NCI-H1930 (cell line): Measurements from ENCODE around the gene PTGES3L.
"Not testable (repeated sequence)": the region's sequence is repeated elsewhere in the genome, so short reads cannot be mapped to it uniquely, and the experiment has no call there.

ENCODE experiments used
- DNase-seq, 2 experiments: peaks; one replicate each; lab custom pipeline; 2025; lab: John Stamatoyannopoulos, UW

PTGES3L gene

DNA sequence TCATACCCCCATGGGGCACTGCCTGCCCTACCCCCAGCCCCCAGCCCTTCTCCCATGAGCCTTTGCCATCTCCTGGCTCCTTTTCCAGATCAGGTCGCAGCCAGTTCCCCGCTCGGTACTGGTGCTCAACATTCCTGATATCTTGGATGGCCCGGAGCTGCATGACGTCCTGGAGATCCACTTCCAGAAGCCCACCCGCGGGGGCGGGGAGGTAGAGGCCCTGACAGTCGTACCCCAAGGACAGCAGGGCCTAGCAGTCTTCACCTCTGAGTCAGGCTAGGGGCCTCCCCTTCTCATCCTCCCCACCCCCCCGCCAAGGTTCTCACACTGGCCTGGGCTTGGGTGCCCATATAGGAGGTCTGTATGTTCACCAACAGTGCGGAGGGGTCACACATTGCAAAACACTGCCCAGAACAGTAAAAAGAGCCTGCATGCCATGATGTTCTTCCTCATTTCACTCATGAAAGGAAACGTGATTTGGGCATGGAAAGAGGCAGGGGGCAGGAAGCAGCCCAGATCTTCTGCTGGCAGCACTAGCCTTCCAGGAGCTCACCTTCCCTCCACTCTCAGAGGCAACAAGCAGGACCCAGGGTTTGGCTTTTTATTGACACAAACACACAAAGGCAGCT is 34.3 kb upstream of the PTGES3L start:
- DNase-seq: no peak

DNA sequence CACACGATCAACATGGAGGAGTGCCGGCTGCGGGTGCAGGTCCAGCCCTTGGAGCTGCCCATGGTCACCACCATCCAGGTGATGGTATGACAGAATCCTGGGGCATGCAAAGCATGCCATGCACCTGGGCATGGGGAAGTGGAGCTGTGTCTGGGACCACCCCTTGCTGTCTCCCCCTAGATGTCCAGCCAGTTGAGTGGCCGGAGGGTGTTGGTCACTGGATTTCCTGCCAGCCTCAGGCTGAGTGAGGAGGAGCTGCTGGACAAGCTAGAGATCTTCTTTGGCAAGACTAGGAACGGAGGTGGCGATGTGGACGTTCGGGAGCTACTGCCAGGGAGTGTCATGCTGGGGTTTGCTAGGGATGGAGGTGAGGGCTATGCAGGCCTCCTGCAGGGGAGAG is 33.4 kb upstream of the PTGES3L start:
- DNase-seq: no peak

DNA sequence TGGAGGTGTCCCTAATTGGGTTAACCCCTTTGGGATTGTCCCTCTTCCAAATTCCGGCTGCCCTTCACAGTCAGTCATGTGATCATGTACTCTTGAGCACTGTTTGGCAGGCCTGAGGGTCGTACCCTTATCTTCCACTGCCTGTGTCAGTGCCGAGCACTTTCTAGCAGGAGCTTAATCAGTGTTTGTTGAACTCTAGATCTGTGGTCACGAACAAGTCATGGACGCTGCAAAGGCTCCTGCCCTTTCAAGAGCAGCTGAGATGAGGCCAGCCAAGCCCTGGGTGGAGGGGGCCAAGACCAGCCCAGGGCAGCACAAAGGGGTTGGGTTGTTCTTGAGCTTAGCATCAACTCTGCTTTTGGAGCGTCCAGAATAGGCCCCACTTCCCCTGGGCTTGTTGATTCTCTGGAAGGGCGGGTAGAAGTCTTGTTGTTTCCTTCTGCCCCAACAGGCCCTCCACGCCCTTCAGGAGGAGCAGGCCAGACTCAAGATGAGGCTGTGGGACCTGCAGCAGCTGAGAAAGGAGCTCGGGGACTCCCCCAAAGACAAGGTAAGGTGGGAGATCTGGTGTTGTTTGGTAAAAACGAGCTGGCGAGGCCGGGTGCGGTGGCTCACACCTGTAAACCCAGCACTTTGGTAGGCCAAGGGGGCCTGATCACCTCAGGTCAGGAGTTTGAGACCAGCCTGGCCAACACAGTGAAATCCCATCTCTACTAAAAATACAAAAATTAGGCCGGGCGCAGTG is 32.0 kb upstream of the PTGES3L start:
- DNase-seq: no peak

DNA sequence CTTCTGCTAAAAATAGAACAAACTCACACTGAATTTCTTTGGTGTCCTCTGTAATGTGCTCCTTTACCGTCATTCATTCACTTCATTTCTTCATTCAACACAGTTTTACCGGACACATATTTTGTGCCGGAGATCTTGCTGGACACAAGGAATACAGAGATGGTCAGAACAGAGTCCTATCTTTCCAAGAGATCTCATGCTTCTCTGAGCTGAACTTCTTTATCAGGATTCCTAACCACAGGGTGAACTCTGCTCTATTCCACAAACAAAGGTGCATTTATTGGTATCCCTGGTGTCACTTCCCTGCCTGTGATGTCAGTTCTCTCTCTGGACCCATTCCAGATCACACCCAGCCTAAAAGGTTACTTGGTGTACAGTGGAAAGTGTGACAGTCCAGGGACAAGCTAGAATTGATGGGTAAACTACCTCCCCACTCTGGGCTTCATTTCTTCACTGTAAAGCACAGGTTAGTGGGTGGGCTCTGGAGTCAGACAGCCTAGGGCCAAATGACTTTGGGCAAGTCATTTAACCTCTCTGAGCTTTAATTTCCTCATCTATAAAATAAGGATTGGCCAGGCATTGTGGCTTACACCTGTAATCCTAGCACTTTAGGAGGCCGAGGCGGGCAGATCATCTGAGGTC is 30.9 kb upstream of the PTGES3L start:
- no peak for DNase-seq

DNA sequence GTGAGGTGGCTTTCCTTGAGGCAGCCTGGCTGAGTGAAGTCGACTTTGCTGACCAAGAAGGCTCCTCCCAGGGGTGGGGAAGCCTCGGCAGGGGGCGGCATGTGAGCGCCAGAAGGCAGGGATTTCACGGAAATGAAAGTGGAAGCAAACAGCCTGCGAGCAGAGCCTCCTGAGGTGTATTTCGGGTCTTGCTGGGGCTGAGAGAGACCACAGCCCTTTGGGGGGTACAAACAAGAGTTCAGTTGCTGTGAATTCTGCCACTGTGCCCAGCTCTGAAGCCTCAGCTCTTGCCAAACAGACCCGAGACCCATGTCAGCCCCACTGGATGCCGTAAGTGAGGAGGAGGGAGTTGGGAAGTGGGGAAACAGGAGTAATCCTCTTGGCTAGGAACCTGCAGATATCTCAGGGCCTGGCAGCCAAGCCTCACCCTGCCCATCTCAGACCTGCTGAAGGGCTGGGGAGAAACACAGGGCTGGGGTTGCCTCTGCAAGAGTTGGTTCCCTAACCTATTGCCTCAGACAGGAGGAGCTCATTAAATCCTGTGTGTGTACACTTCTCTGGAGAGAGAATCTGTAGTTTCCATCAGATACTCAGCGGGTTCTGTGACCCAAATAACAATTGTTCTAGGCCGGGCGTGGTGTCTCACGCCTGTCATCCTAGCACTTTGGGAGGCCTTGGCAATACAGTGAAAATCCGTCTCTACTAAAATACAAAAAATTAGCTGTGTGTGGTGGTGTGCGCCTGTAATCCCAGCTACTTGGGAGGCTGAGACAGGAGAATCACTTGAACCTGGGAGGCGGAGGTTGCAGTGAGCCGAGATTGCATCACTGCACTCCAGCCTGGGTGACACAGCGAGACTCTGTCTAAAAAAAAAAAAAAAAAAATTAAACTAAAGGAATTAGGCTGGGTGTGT is 27.0 kb upstream of the PTGES3L start, which contains the start of gene IFI35:
IFI35 (plus strand) TSS at position 146 of the 913 bp plus-strand sequence; CDS start at position 310, 164 bp downstream.
- DNase-seq: no peak

DNA sequence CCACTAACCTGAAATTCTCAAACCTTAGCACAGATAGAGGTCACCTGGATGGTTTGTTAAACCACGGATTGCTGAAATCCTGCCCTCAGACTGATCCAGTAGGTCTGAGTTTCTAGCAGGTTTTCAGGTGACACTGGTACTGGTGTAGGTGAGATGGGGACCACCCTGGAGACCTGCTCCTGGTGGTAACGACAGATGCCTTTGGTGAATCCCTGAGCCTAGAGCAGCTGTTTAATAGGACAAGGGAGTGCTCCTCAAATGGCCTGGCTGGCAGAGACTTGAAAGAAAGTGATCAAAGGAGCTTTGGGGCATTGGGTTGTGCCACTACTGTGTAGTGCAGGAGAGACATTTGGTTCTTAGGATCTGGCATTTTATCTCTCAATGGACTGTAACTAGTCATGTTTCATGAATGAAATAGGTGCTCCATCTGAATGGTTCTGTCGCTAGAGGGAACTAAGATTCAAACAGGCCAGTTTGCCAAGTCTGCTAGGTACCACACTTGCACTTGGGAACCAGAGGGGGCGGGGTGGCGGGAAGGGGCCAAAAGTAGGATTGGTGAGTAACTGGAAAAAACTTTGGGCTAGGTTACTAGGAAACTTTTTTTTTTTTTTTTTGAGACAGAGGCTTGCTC is 23.8 kb upstream of the PTGES3L start:
- no peak for DNase-seq

DNA sequence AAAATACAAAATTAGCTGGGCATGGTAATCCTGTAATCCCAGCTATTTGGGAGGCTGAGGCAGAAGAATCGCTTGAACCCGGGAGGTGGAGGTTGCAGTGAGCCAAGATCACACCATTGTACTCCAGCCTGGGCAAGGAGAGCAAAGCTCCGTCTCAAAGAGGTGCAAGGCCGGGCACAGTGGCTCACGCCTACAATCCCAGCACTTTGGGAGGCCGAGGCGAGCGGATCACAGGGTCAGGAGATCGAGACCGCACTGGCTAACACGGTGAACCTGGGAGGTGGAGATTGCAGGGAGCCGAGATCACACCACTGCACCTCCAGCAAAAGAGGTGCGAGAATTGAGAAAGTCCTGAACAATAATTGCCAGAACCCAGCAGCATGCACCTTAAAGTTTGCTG is 21.0 kb upstream of the PTGES3L start:
- DNase-seq: not testable (repeated sequence)

DNA sequence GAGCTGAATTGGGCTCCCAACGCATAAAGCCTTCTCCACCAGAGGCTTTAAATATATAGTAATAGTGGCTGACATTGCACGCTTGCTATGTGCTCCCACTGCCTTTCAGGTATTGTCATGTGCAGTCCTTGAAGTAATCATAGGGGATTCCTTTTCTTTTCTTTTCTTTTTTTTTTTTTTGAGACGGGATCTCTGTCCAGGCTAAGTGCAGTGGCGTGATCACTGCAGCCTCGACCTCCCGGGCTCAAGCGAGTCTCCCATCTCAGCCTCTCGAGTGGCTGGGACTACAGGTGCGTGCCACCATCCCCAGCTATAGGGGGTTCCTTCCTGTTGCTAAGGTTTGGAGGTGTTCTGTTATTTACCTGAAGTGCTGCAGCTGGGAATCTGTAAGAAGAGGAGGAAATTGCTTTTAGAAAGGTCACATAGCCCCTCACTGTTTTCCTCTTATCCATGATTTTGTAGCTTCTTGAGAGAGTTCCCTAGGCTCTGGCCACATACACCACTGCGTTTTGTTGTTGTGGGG is 19.2 kb upstream of the PTGES3L start:
- no peak for DNase-seq

DNA sequence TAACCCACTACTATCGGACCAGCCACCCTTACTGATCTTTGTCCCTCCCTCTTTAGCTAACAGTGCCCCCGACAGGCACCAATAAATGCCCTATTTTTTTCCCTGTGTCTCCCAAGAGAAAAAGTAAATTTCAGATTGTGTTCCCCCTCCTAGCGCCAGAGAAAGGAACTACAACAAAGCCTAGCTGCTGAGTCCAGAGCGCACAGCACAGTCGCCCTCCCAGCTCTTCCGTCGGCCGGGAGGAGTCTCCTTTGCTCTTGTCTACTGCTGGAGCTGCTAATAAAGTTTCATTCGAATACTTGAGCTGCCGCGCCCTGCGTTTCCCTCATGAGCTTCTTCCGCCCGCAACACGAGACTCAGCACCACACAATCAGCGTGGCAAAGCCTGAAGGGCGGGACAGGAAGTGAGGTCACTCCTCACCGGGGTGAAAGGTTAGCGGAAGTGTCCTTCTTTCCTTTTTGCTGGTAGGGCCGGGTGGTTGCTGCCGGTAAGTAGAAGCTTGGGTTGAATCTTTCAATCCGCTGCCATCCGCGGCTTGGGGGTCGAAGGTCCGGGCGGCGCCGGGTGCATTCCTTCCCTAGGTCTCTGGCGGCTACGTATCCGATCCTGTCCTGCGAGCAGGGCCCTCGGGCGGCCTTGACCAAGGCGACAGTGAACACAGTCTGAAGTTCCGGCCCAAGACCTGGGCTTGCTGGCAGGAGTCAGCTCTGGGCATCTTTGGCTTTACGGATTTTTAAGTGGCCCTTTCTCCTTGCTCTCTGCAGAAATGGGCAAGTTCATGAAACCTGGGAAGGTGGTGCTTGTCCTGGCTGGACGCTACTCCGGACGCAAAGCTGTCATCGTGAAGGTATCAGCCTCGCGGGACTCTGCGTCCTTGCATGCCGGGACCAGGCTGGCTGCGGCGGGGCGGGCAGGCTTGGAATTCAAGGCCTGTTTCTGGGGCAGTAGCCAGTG is 18.4 kb upstream of the PTGES3L start, which contains the start of gene RPL27:
RPL27 (plus strand) TSS at position 436 of the 955 bp plus-strand sequence; CDS start at position 768, 332 bp downstream.
- DNase-seq: peak; percentile 99

DNA sequence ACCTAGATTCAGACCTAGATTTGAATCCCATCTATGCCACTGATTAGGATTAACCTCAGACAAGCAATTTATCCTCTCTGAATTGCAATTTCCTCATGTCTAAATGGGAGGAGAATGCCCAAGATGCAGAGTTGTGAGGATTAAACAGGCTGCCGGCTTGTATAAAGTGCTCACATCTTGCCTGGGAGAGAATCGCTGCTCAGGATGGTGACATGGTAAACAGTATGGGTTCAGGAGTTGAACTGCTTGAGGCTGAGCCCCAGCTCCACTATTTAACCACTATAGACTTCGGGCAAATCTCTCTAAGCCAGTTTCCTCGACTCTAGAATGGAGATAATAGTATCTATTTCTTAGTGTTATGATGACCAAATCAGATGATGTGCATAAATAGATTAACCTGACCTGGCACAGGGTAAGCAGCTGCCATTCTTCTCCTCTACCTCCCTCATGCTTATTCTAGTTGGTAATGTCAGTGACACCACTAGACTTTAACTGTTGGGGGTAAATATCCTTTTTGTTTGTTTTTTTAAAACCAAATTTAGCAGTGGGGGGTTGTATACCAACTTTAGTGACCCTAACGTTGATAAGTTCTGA is 17.6 kb upstream of the PTGES3L start:
- DNase-seq: no peak

DNA sequence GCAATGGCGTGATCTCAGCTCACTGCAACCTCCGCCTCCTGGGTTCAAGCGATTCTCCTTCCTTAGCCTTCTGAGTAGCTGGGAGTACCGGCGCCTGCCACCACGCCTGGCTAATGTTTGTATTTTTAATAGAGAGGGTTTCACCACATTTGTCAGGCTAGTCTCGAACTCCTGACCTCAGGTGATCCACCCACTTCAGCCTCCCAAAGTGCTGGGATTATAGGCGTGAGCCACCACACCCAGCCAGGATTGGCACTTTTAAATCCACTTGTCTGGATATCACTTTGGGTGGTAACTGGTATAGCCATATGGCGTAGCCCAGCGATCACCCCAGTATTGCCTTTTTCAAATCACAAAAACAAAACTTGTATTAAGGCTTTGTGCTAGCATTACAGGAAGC is 14.0 kb upstream of the PTGES3L start:
- DNase-seq: not testable (repeated sequence)

DNA sequence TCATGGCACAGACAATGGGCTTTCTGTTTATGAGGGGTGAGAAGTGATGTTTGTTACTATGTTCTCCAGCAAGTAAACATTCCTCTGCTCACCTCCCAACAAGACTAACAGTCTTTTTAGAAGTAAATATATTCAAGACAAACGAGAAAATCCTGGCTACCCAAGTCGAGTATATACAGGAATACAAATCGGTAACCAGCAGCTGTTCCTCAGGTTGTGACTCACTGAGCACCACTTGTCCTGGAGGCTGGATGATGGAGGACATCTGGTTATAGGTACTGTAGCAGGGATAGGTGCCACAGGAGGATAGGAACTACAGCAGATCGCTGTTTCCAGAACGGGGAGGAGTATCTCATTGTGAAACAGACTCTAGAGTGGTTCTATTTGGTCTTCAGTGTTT is 13.0 kb upstream of the PTGES3L start:
- no peak for DNase-seq

DNA sequence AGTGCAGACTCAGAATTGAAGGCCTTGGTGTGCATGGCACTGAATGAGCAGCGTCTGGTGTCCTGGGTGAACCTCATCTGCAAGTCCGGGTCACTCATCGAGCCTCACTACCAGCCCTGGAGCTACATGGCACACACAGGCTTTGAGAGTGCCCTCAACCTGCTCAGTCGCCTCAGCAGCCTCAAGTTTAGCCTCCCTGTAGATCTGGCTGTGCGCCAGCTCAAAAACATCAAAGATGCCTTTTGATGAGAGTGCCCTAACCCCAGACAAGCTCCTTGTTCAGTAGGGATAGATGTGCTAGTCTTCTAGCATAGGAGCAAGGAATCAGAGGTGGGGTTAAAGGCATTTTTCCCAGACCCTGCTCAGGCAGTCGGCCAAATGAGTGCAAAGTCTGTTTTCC is 11.6 kb upstream of the PTGES3L start:
- DNase-seq: no peak

DNA sequence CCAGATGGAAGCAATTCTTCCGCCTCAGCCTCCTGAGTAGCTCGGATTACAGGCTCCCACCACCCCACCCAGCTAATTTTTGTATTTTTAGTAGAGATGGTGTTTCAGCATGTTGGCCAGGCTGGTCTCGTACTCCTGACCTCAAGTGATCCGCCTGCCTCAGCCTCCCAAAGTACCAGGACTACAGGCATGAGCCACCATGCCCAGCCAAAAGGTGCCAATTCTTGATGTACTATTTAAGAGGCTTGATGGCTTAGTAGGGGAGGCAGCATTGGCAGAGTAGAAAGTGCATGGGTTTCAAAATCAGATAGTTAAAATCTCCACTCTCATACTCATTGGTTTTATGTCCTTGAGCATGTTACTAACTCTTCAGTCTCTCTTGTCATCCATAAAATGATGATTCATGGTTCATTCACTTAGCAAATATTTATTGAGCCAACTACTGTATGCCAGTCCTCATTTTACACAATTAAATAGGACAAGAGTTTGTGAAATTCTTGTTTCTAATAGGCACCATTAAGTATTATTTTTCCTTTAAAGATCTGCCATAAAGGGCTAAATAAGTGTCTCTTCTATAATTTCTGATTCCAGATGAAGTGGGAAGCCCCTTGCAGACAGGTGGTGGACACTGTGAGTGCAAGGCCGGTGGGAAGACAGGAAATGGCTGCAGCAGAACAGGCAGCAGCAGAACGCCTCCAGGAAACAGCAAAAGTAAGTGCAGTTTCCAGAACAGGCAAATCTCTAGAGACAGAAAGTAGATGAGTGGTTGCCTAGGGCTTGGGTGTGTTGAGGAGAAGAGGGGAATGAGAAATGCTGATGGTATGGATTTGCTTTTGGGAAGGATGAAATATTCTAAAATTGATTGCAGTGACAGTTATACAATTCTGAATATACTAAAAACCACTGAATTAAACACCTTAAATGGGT is 10.1 kb upstream of the PTGES3L start:
- DNase-seq: no peak

DNA sequence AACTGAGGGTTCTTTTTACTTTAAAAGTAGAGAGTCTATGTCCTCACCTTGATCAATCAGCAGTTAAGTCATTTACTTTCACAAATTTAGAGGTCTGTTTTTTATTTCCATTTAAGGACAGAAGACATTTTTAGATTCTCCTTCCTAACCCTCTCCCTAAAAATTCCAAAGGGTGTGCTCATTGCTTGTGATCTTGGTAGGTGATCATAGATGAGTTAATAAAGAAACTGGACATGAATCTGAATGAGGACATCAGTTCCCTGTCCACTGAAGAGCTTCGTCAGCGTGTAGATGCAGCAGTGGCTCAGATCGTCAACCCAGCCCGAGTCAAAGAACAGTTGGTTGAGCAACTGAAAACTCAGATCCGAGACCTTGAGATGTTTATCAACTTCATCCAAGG is 9.3 kb upstream of the PTGES3L start:
- DNase-seq: no peak

DNA sequence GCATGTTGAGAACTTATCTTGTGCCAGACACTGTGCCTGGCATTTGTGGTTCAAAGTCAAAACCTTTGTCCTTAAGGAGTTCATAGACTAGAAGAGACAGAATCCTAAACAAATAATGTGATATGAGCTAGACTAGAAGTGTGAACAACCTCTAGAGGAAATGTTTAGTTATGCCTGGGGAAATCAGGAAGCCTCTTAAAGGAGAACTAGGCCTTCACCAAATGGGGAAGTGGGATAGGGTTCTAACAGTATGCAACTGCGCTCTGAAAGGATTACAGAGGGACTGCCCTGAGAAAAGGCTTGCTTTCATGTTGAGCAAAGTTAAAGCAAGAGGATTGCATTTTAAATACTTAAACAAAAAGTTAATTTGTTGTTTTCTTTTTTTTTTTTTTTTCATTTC is 5.3 kb upstream of the PTGES3L start:
- DNase-seq: no peak

DNA sequence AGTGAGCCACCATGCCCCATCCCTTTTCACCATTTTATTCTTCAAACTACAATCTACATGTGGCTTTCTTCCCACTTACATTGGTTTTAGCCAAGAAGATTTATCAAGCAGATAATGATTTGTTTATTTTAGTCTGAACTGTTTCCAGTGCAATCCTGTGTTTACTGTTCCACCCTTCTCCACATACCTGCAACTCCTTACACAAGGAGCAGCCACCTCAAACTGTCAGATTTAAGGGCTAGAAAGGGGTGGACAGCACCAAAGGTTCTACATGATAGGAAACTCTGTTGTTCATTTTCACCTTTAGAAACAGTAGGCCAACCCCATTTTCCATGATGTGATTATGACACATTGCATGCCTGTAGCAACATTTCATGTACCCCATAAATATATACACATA is 2.4 kb upstream of the PTGES3L start:
- no peak for DNase-seq

DNA sequence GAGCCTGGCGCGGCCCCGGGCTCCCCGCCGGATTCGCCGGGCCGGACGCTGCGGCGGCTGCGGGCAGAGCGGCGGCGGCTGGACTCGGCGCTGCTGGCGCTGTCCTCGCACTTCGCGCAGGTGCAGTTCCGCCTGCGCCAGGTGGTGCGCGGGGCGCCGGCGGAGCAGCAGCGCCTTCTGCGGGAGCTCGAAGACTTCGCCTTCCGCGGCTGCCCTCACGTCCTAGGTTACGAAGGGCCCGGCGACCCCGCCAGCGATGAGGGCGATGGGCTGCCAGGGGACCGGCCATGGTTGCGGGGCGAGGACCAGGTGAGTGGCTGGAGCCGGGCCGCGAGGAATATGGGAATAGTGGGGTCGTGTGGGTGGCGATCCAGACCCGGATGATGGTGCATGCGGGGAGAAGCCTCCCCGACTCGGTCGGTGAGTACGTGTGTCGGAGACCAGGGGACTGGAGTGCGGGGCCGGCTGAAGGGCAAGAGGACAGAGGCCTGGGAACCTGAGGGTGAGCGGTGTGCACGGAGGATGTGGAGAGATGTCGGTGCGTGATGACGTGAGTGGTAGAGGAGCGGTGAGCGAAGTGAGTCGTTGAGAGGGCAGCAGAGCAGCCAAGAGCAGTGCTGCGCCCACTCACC is 1.0 kb upstream of the PTGES3L start:
- DNase-seq: peak; percentile 24 to 60
